Stimulated activated CD8-positive, alpha-beta memory T cell treated with anti-CD3 and anti-CD28 coated beads, Interleukin-4, amount 100 ng/mL, for 1 hour (primary cell): ENCODE measurements around the gene LSM7.
"Not testable (repeated sequence)": the region's sequence is repeated elsewhere in the genome, so short reads cannot be mapped to it uniquely, and the experiment has no call there.

Experiments
- DNase-seq, 2 donors: peaks; one replicate each; pipeline ENCODE4 v3.0.0-alpha.2; 2020; ENCODE audit warnings: low read depth in 2 of 2, low spot score in 1 of 2

The LSM7 gene

GRCh38 chr19:2281265-2282061 lies 46.9 kb downstream of the LSM7 start:
- not testable (repeated sequence) for DNase-seq

GRCh38 chr19:2280633-2281264 lies 47.6 kb downstream of the LSM7 start:
- no peak for DNase-seq

DNA sequence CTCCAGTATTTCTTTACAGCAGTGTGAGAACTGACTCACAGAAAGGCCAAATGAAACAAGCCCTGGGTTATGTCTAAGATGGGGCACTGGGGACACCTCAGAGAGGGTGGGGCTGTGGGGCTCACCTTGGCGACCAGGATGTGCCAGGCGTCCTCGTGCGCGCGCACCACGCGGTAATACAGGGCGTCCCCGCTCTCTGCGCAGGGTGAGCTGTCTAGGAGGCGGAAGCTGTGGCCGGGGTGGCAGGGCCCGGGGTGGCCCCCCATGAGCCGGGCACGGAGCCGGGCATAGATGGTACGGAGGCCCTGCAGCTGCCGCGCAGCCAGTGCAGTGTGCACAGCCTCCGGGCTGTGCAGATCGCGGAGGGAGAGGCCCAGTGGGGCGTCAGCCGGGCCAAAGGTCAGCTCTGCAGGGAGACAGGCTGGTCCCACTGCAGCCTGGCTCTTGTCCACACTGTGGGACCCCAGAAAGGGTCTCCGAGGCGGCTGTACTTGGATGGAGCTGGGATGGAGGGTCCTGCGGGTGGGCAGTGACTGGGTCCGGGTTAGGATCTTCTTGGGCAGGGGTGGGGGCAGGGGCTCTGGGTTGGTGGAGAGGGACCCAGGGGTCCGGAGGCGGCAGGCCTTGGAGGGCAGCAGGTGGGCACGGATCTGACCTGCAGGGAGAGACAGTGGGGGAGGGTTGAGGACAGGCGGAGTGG lies 49.8 kb downstream of the LSM7 start:
- DNase-seq: no peak

DNA sequence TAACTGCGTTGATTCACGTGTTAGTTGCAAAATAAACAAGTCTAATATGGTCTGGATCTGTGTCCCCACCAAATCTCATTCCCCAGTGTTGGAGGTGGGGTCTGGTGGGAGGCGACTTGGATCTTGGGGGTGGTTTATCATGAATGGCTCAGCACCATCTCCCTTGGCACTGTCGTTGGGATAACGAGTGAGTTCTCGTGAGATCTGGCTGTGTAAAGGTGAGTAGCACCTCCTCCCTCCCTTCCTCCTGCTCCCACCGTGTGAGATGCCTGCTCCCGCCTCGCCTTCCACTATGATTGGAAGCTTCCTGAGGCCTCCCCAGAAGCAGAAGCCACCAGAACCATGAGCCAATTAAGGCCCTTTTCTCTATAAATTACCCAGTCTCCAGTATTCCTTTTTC lies 51.2 kb downstream of the LSM7 start:
- no peak for DNase-seq

DNA sequence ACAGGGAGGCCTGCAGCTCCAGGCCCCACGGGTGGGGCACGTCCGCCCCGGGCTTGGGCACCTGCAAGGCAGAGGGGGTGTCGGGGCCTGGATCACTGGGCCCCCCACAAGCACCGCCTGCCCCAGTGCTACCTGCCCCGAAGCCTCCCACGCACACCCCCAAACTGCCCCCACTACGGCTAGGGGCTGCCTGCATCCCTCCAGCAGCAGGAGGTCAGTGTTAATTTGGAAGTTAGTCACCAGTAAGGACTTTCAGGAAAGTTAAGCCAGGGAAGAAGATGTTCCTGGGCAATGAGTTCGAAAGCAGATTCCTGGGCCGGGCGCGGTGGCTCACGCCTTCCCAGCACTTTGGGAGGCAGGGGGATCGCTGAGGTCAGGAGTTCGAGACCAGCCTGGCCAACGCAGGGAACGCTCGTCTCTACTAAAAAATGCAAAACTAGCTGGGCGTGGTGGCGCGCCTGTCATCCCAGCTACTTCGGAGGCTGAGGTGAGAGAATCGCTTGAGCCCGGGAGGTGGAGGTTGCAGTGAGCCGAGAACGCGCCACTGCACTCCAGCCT lies 51.9 kb downstream of the LSM7 start:
- no peak for DNase-seq

DNA sequence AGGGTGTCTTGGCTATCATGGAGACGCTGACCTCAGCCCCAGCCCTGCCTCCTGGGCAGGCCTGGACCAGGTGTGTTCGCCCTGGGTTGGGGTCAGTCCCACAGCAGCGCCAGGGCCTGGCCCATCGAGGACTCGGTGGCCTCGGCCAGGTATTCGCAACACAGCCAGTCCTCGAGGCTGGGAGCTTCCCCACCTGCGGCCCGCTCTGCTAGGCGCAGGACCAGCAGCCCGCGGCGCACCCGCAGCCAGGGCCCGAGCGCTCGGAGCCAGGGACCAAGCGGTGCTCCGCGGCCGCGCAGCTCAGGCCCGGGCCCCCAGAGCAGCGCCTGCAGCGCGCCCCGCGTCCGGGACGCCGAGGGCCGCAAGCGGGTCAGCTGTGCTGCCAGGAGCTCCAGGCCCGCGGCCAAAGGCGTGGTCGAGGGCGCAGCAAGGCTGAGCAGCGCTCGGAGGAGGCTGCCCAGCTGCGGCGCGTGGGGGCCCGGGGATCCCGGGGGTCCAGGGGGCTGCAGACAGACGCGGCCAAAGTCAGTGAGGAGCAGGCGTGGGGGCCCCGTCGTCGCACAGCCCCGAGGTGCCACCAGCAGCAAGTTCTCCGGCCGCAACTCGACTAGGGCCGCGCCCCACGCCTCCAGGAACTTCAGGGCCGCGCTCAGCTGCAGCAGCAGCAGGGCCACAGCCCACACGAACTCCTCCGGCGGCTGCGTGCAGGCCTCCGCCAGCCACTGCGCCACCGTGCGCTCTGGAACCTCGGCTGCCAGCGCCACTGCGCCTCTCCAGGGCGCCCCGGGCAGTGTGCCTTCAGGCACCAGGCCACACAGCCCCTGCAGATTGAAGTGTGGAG lies 52.6 kb downstream of the LSM7 start:
- no peak for DNase-seq

DNA sequence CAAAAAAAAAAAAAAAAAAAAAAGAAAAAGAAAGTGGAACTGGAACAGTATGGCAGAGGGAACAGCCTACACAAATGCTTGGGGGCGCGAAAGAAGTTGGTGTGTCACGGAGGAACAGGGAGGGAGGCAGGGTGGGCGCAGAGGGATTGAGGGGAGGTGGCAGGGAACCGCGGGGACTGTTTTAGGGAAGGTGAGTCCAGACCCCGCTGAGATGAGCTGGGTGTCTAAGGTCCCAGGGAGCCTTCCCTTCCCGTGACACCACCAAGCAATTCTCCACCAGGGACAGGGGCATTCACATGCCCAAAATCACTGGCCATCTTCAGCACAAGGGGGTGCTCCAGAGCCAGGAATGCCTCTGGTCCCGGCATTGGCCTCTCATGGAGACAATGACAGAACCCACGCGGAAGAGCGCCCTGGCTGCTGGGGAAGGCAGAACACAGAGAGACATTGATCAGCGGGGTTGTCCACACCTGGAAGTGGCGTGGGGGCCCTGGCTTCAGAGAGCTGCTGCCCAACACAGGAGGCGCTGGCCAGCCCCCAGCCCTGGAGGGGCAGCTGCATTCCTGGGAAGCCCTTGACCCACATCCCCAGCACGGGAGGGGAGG lies 53.4 kb downstream of the LSM7 start:
- DNase-seq: no peak

DNA sequence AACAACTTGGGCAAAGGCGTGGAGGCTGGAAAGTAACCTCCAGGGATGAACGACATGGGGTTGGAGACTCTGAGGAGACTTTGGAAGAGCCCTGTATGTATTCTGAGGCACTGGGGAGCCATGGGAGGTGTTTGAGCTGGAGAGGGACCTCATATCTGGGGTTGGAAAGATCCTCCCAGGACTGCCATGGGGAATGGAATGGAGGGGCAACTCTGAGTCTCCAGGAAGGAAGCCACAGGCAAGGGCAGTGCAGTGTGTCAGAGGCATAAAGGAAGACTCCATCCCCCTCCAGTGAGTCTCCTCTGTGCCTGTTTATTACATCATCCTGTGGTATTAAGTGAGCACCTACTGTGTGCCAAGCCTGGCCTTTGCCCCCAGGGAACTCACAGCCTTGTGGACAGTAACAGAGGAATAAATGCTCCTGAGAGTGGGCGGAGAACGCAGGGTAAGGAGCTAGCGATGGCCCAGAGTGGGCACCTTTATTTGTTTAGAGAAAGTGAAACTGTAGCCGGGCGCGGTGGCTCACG lies 54.1 kb downstream of the LSM7 start:
- DNase-seq: no peak

DNA sequence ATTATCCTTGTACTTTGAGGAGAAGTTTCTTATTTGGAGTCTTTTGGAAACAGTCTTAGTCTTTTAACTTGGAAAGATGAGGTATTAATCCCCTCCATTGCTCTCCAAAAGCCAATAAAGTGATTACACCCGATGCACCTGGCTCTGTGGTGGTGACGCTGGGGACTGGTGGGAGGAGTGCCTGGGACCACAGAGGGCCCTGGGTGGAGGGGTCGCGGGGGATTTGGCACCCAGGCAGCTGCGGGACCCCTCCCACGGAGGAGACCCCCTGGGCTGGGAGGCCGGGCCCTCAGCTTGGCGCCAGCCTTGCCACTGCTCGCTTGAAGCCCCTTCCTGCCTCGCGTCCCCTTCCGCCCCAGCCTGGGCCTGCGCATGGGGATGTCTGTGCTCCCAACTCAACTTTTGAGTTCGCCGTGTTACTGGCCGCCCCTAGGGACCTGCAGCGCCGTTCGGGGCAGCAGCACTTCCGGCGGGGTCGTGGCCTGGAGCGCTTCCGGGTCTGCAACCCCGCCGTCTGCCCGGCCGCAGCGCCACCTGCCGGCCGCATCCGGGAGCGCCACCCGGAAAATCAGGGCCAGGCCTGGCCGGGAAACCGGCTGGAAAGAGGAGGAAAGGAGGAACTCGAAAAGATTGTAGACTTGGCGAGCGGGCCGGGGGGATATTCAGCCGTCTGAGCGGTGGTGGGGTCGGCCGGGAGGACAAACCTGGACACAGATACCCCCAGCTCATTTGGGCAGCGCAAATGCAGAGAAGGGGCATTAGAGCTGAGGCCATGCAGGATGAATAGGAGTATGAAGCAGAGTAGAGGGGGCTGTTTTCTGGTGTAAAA lies 54.8 kb downstream of the LSM7 start:
- peak in 1 of 2 donors; percentile 41 for DNase-seq
